ENCODE measurements around the gene DNMT1.
"Not testable (repeated sequence)": the region's sequence is repeated elsewhere in the genome, so short reads cannot be mapped to it uniquely, and the experiment has no call there.

DNMT1 gene

GRCh38 chr19:10194500-10195198, at the start of gene DNMT1:
DNMT1 (minus strand) TSS chr19:10194953; CDS start chr19:10194899, 54 bp downstream.
- in situ Hi-C loops (cut with MboI; ENCODE audit: low sequenced_read_pairs) = no loop called here

GRCh38 chr19:10243606-10244005, 48.9 kb upstream of the DNMT1 start:
- in situ Hi-C loops (cut with MboI; ENCODE audit: low sequenced_read_pairs) = loop anchor here (10.0 kb wide), 1 partner anchor 309 kb away; the partner anchor contains the start of gene OLFM2

DNA sequence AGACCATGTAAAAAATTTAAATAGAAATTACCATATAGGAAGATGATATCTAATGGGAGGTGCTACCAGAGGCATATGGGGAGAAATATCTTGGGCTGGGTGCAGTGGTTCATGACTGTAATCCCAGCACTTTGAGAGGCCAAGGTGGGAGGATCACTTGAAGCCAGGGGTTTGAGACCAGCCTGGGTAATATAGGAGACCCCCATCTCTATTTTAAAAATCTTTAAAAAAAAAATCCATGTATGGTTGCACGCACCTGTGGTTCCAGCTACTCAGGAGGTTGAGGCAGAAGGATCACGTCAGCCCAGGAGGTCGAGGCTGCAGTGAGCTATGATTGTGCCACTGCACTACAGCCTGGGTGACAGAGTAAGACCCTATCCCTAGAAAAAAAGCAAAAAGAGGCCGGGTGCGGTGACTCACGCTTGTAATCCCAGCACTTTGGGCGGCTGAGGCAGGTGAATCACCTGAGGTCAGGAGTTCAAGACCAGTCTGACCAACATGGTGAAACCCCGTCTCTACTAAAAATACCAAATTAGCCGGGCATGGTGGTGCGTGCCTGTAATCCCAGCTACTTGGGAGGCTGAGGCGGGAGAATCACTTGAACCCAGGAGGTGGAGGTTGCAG, 47.2 kb upstream of the DNMT1 start:
- in situ Hi-C loops (cut with MboI; ENCODE audit: low sequenced_read_pairs) = loop anchor here (10.0 kb wide), 1 partner anchor 307 kb away; the partner anchor contains the start of gene OLFM2

- in situ Hi-C loops (cut with MboI; ENCODE audit: low sequenced_read_pairs) = no loop called here
Measured at GRCh38 chr19:10238172-10238783, 43.5 kb upstream of the DNMT1 start.

DNA sequence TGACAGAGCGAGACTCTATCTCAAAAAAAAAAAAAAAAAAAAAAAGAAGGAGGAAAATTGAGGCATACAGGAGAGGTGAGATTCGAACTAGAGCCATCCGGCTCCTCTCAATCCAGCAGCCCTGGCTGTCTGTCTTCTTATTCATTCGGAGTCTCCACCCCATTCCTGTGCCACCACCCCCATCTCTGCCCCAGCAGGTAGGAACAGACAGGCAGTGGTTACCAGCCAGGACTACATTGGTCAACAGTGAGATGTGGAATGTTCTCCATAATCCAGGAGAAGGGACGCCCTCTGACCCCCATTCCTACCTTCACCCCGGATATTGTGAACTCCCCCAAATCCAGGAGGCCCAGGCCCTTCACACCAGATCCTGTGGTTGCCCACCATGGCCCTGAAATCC, 42.9 kb upstream of the DNMT1 start:
- in situ Hi-C loops (cut with MboI; ENCODE audit: low sequenced_read_pairs) = no loop called here

DNA sequence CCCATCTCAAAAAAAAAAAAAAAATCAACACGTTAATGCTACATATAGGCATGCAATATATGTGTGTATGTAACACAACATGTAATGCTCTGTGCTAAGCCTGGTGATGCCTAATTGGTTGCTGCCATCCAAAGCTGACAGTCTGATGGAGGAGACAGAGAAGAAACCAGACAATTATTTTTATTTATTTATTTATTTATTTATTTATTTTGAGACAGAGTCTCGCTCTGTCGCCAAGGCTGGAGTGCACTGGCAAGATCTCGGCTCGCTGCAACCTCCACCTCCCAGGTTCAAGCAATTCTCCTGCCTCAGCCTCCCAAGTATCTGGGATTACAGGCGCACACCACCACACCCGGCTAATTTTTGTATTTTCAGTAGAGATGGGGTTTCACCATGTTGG, 40.7 kb upstream of the DNMT1 start:
- in situ Hi-C loops (cut with MboI; ENCODE audit: low sequenced_read_pairs) = not testable (repeated sequence)

DNA sequence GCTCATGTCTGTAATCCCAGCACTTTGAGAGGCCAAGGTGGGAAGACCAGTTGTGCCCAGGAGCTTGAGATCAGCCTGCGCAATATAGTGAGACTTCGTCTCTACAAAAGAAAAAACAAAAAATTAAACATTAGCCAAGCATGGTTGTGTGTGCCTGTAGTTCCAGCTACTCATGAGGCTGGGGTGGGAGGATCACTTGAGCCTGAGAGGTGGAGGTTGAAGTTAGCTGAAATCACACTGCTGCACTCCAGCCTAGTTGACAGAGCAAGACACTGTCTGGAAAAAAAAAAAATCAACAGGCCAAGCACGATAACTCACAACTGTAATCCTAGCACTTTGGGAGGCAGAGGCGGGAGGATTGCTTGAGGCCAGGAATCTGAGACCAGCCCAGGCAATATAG, 40.2 kb upstream of the DNMT1 start:
- in situ Hi-C loops (cut with MboI; ENCODE audit: low sequenced_read_pairs) = no loop called here

GRCh38 chr19:10233946-10234345, 39.2 kb upstream of the DNMT1 start:
- in situ Hi-C loops (cut with MboI; ENCODE audit: low sequenced_read_pairs) = no loop called here

GRCh38 chr19:10231612-10232228, 37.0 kb upstream of the DNMT1 start:
- in situ Hi-C loops (cut with MboI; ENCODE audit: low sequenced_read_pairs) = no loop called here

DNA sequence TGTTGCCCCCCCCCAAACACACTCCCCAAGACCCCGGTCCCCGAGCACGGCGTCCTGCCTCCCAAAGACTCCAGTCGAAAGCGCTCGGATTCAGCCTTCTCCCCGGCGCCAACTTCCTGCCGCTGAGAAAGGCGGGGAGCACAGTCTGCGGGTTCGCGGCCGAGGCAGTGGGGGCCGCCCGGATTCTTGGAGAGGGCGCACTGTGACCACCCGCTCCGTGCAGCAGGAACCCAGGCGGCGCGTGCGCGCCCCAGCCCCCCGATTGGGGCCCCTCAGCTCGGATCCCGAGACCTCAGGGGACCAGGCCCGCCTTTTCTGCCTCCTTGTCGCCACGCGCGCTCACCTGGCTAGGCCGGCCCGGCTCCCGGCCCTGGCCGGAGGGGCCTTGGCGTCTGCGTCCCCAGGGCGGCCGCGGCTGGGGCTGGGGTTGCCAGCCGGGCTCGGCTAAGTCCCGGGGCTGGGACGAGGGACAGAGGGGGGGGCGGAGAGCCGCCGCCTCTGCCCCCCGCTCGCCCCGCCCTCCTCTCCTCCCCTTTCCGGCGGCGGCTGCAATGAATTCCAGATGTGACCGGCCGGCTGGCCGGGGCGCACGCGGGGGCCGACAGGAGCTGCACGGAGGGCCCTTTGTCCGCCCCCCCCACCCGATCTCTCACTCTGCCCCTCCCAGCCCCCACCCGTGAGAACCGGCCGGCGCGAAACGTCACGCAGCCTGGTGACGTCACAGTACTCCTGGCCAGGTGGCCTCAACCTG, 36.3 kb upstream of the DNMT1 start, which contains the start of gene S1PR2:
Gene S1PR2, minus strand, starts transcription at position 471 of the 751 bp plus-strand sequence. CDS start 6,426 bp downstream, outside the sequence.
- in situ Hi-C loops (cut with MboI; ENCODE audit: low sequenced_read_pairs) = no loop called here

- in situ Hi-C loops (cut with MboI; ENCODE audit: low sequenced_read_pairs) = no loop called here
Measured at GRCh38 chr19:10230173-10230860, 35.6 kb upstream of the DNMT1 start.

GRCh38 chr19:10228920-10229319, 34.2 kb upstream of the DNMT1 start:
- in situ Hi-C loops (cut with MboI; ENCODE audit: low sequenced_read_pairs) = no loop called here

GRCh38 chr19:10228393-10228792, 33.6 kb upstream of the DNMT1 start:
- in situ Hi-C loops (cut with MboI; ENCODE audit: low sequenced_read_pairs) = no loop called here

GRCh38 chr19:10227026-10227971, 32.5 kb upstream of the DNMT1 start:
- in situ Hi-C loops (cut with MboI; ENCODE audit: low sequenced_read_pairs) = no loop called here

DNA sequence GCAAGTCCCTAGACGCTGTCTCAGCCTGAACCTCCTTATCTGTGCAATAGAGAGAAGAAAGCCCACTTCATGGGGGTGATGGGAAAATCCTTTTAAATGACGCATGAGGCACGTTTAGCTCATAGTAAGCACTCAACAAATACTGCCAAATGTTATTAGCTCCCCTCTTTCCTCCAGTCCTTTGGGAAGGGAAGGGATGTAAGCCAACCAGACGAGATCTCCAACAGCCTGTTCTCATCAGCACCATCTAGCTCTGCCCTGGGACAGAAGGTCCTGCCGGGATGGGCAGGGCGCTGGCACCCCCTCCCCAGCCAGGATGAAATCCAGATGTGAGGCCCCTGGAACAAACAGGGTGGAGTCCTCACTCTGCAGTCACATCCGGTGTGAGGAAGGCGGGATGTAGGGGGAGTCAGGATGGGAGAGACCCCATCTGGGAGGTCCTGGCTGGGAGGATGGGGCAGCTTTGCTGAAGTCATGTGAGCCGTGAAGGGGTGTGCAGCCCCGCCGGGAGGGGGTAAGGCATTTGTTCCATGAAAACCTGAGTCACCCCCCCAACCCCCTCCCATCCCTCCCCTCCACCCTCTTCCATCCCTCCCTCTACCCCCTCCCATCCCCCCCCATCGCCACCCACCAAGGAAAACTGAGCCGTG, 31.7 kb upstream of the DNMT1 start:
- in situ Hi-C loops (cut with MboI; ENCODE audit: low sequenced_read_pairs) = no loop called here

- in situ Hi-C loops (cut with MboI; ENCODE audit: low sequenced_read_pairs) = no loop called here
Measured at GRCh38 chr19:10226021-10226375, 31.2 kb upstream of the DNMT1 start.

DNA sequence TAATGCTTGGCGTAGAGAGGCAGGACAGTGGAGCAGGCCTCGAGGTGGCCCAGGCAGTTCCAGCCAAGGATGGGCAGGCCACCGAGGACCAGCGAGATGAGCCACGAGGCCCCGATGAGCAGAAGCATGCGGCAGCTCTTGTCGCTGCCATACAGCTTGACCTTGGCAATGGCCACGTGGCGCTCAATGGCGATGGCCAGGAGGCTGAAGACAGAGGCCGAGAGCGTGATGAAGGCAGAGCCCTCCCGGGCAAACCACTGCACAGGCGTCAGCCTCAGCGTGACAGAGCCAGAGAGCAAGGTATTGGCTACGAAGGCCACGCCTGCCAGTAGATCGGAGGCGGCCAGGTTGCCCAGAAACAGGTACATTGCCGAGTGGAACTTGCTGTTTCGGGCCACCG, 29.6 kb upstream of the DNMT1 start:
- in situ Hi-C loops (cut with MboI; ENCODE audit: low sequenced_read_pairs) = no loop called here

DNA sequence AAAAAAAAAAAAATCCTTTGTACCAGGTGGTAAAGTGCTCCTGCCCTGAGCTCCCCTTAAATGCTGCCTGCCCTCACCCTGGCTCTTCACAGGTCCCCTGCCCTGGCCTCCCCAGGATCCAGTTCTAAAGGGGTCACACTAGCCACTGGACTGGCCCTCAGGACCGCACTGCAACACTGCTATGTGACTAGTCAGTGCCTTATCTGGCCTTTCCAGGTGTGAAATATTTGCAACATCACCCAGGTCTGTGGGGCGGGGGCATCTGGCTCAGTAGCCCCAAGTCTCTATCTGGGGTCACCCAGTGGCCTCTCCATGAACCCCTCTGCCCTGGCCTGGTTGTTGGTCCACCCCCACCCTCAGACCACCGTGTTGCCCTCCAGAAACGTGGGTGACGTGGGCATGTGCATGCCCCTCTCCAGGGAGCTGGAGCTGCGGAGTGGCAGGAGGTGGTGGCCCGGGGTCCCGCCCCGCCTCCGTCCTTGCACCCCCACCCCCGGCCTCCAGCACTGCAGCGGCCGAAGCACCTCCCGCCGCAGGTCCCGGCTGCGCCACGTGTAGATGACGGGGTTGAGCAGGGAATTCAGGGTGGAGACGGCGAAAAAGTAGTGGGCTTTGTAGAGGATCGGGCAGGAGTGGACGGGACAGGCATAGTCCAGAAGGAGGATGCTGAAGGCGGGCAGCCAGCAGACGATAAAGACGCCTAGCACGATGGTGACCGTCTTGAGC, 28.9 kb upstream of the DNMT1 start:
- in situ Hi-C loops (cut with MboI; ENCODE audit: low sequenced_read_pairs) = no loop called here
